ENCODE measurements around the gene FES.
"Not testable (repeated sequence)": the region's sequence is repeated elsewhere in the genome, so short reads cannot be mapped to it uniquely, and the experiment has no call there.

The FES gene

GRCh38 chr15:90883976-90884718 lies at the start of gene FES:
FES (plus strand) TSS chr15:90884504; CDS start chr15:90885046, 542 bp downstream.
- no peak for DNase-seq

- no peak for DNase-seq
These were observed 49.7 kb upstream of the FES start for GRCh38 chr15:90834626-90835025.

GRCh38 chr15:90836296-90836871 lies 47.9 kb upstream of the FES start:
- DNase-seq: no peak

GRCh38 chr15:90837094-90837493 lies 47.2 kb upstream of the FES start:
- no peak for DNase-seq

- DNase-seq: peak; percentile 89
These were observed 46.2 kb upstream of the FES start for GRCh38 chr15:90838139-90838538.

GRCh38 chr15:90838544-90838943 lies 45.8 kb upstream of the FES start:
- DNase-seq: peak; percentile 65

GRCh38 chr15:90839187-90840071 lies 44.9 kb upstream of the FES start:
- peak; percentile 68 for DNase-seq

GRCh38 chr15:90840157-90840855 lies 44.0 kb upstream of the FES start:
- no peak for DNase-seq

GRCh38 chr15:90840954-90841353 lies 43.4 kb upstream of the FES start:
- DNase-seq: no peak

GRCh38 chr15:90844696-90845095 lies 39.6 kb upstream of the FES start:
- DNase-seq: no peak

- no peak for DNase-seq
These were observed 38.9 kb upstream of the FES start for GRCh38 chr15:90845201-90845949.

GRCh38 chr15:90849424-90849823 lies 34.9 kb upstream of the FES start:
- DNase-seq: not testable (repeated sequence)

- no peak for DNase-seq
These were observed 33.2 kb upstream of the FES start for GRCh38 chr15:90851114-90851513.

- DNase-seq: peak; percentile 65
These were observed 32.4 kb upstream of the FES start for GRCh38 chr15:90851940-90852339.

GRCh38 chr15:90855139-90855538 lies 29.2 kb upstream of the FES start:
- DNase-seq: no peak

GRCh38 chr15:90857337-90857736 lies 27.0 kb upstream of the FES start:
- no peak for DNase-seq

- DNase-seq: no peak
These were observed 26.3 kb upstream of the FES start for GRCh38 chr15:90857883-90858443.

GRCh38 chr15:90859234-90860131 lies 24.8 kb upstream of the FES start:
- DNase-seq: no peak

- DNase-seq: no peak
These were observed 23.9 kb upstream of the FES start for GRCh38 chr15:90860450-90860849.

GRCh38 chr15:90860942-90861675 lies 23.2 kb upstream of the FES start:
- DNase-seq: no peak
